Astrocyte of the cerebellum (primary cell): Measurements from ENCODE around the gene ANKH.

Experiments used
- DNase-seq: peaks from one replicate; pipeline ENCODE4 v3.0.0-alpha.2; 2011; ENCODE audit warnings: low read depth
- H3K4me3 ChIP-seq: 2 replicates; pipeline ENCODE4 v1.5.1; 2011; ENCODE audit warnings: mild to moderate bottlenecking, low read depth, low read length, moderate library complexity
- in situ Hi-C: cut with HindIII; loops from 2 replicates; pipeline ENCODE4 v1.10.0; 2017; ENCODE audit warnings: low sequenced_read_pairs
- TF ChIP-seq, protein P1 (sequence below): IDR thresholded peaks from 2 replicates; pipeline ENCODE4 v1.5.1; 2012; ENCODE audit warnings: low read length, low read depth, moderate library complexity, mild to moderate bottlenecking; ENCODE audit errors: missing control alignments

The ANKH gene

GRCh38 chr5:14893381-14893780, 21.8 kb upstream of the ANKH start:
- DNase-seq: no peak
- in situ Hi-C loops: no loop called here
- TF ChIP-seq, protein P1, sequence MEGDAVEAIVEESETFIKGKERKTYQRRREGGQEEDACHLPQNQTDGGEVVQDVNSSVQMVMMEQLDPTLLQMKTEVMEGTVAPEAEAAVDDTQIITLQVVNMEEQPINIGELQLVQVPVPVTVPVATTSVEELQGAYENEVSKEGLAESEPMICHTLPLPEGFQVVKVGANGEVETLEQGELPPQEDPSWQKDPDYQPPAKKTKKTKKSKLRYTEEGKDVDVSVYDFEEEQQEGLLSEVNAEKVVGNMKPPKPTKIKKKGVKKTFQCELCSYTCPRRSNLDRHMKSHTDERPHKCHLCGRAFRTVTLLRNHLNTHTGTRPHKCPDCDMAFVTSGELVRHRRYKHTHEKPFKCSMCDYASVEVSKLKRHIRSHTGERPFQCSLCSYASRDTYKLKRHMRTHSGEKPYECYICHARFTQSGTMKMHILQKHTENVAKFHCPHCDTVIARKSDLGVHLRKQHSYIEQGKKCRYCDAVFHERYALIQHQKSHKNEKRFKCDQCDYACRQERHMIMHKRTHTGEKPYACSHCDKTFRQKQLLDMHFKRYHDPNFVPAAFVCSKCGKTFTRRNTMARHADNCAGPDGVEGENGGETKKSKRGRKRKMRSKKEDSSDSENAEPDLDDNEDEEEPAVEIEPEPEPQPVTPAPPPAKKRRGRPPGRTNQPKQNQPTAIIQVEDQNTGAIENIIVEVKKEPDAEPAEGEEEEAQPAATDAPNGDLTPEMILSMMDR: no peak
- H3K4me3 ChIP-seq: no peak overlapping the region

DNA sequence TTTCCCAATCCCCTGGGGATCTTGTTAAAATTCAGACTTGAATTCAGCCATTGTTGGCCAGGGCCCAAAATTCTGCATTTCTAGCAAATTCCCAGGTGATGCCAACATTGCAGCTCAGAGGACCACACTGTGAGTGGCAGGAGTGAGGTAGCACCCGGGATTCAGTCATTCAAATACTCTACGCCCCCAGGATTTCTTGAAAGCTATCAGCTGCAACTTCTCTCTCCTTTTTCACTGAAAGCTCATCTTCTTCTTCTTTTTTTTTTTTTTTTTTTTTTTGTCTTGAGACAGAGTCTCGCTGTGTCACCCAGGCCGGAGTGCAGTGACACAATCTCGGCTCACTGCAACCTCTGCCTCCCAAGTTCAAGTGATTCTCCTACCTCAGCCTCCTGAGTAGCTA, 19.3 kb upstream of the ANKH start:
- H3K4me3 ChIP-seq: no peak overlapping the region
- TF ChIP-seq, protein P1: no peak
- in situ Hi-C loops: no loop called here
- DNase-seq: no peak

- no peak for DNase-seq
- no peak overlapping the region for H3K4me3 ChIP-seq
- in situ Hi-C loops: no loop called here
- TF ChIP-seq, protein P1: no peak
Observed at GRCh38 chr5:14884062-14884612, 12.6 kb upstream of the ANKH start.

- no peak for DNase-seq
- in situ Hi-C loops: no loop called here
- TF ChIP-seq, protein P1: no peak
- no peak overlapping the region for H3K4me3 ChIP-seq
Observed at GRCh38 chr5:14882658-14883580, 11.3 kb upstream of the ANKH start.

GRCh38 chr5:14881826-14882225, 10.2 kb upstream of the ANKH start:
- DNase-seq: no peak
- H3K4me3 ChIP-seq: no peak overlapping the region
- TF ChIP-seq, protein P1: no peak
- in situ Hi-C loops: no loop called here

DNA sequence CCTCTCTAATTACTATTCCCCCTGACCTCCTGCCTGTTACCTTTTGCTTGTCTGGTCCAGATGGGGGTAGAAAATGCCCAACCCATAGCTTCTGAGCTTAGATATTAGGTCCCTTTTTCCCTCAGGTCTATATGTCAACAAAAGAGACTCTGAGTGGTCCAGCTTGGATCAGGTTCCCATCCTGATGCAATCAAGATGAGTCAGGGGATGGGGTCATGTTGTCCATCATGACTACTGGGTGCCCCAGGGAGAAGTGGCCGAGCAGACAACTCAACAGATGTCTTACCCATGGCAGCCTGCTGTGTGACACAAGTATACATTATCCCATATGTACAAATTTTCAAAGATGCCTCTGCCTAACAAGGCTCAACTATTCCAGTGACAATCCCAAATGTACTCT, 9.1 kb upstream of the ANKH start:
- no peak for DNase-seq
- TF ChIP-seq, protein P1: no peak
- H3K4me3 ChIP-seq: no peak overlapping the region
- in situ Hi-C loops: no loop called here
